ENCODE measurements around the gene UBE2D4. TPM values are rescaled to one million over a fixed set of nuclear protein-coding genes. Genes with fewer than 3 reads are reported as not detected.

UBE2D4 gene
- total and polyA plus RNA-seq, 9 donors = 9.1 to 32.1 (median 19.1) TPM

GRCh38 chr7:43942997-43943396 is 16.8 kb downstream of the UBE2D4 start:
- H3K4me3 ChIP-seq = no peak overlapping the region
- no peaks in the 10 kb centered on the region for H3K4me1 ChIP-seq (ENCODE audit: insufficient read depth)
- no peak for DNase-seq
- H3K27ac ChIP-seq = no peak overlapping the region
- no peaks in the 10 kb centered on the region for H3K36me3 ChIP-seq
- no peaks in the 10 kb centered on the region for H3K27me3 ChIP-seq
- no peak for TF ChIP-seq POLR2A (IDR thresholded peaks at IDR 0.05)
- TF ChIP-seq CTCF (IDR thresholded peaks at IDR 0.05) = no peak
- TF ChIP-seq EP300 (IDR thresholded peaks at IDR 0.05) = no peak
- H3K9me3 ChIP-seq = no peaks in the 10 kb centered on the region
- intact Hi-C loops (cut with DNase I) = no loop called here
- 69 to 87% (median 74%) methylated on average over 3 of the region's 3 CpGs for WGBS, 3 donors

- no peak for TF ChIP-seq CTCF (IDR thresholded peaks at IDR 0.05)
- no peak for TF ChIP-seq POLR2A (IDR thresholded peaks at IDR 0.05)
- no peak for TF ChIP-seq EP300 (IDR thresholded peaks at IDR 0.05)
- no peaks in the 10 kb centered on the region for H3K27me3 ChIP-seq
- H3K36me3 ChIP-seq = no peaks in the 10 kb centered on the region
- 81 to 85% (median 85%) methylated on average over 13 of the region's 13 CpGs for WGBS, 3 donors
- no peaks in the 10 kb centered on the region for H3K4me1 ChIP-seq (ENCODE audit: insufficient read depth)
- H3K9me3 ChIP-seq = no peaks in the 10 kb centered on the region
- H3K4me3 ChIP-seq = no peak overlapping the region
- no peak for DNase-seq
- no peak overlapping the region for H3K27ac ChIP-seq
- intact Hi-C loops (cut with DNase I) = no loop called here
Measured at GRCh38 chr7:43943417-43944187, 17.4 kb downstream of the UBE2D4 start.

GRCh38 chr7:43944286-43944685 is 18.1 kb downstream of the UBE2D4 start:
- no peaks in the 10 kb centered on the region for H3K9me3 ChIP-seq
- H3K4me3 ChIP-seq = no peak overlapping the region
- no peaks in the 10 kb centered on the region for H3K4me1 ChIP-seq (ENCODE audit: insufficient read depth)
- WGBS, 3 donors = 87 to 93% (median 87%) methylated on average over 4 of the region's 4 CpGs
- H3K36me3 ChIP-seq = no peaks in the 10 kb centered on the region
- no peak for DNase-seq
- no peak for TF ChIP-seq EP300 (IDR thresholded peaks at IDR 0.05)
- no peak for TF ChIP-seq POLR2A (IDR thresholded peaks at IDR 0.05)
- TF ChIP-seq CTCF (IDR thresholded peaks at IDR 0.05) = no peak
- no peaks in the 10 kb centered on the region for H3K27me3 ChIP-seq
- intact Hi-C loops (cut with DNase I) = no loop called here
- H3K27ac ChIP-seq = no peak overlapping the region

GRCh38 chr7:43952028-43952427 is 25.8 kb downstream of the UBE2D4 start:
- intact Hi-C loops (cut with DNase I) = no loop called here
- DNase-seq = no peak
- TF ChIP-seq POLR2A (IDR thresholded peaks at IDR 0.05) = no peak
- no peak for TF ChIP-seq CTCF (IDR thresholded peaks at IDR 0.05)
- TF ChIP-seq EP300 (IDR thresholded peaks at IDR 0.05) = no peak
- Histone ChIP-seq H3K27ac (no peak overlapping the region), H3K4me1 (ENCODE audit: insufficient read depth) (no peaks in the 10 kb centered on the region), H3K4me3 (no peak overlapping the region), H3K36me3 (no peaks in the 10 kb centered on the region), H3K27me3 (no peaks in the 10 kb centered on the region), H3K9me3 (no peaks in the 10 kb centered on the region)
- 55 to 81% (median 79%) methylated on average over 3 of the region's 3 CpGs for WGBS, 3 donors
